CD14-positive monocyte (primary cell): ENCODE measurements around the gene TMEM175. TPM values are rescaled to one million over a fixed set of nuclear protein-coding genes. Genes with fewer than 3 reads are reported as not detected.

Experiments
- DNase-seq, 3 donors: peaks; one replicate each; pipeline ENCODE4 v3.0.0-alpha.2; 2011 to 2022
- H2AFZ ChIP-seq: 2 replicates; pipeline ENCODE4 v1.6.0; 2012; ENCODE audit warnings: mild to moderate bottlenecking, low read depth, low read length, inconsistent platforms; ENCODE audit not compliant: insufficient read depth, poor library complexity, severe bottlenecking
- H3K27ac ChIP-seq, 2 donors: 1 replicate in 1 of 2; 2 replicates in 1 of 2; pipeline ENCODE4 v1.5.1; 2012 to 2013; ENCODE audit warnings: low read length in 2 of 2, control low read depth in 1 of 2, inconsistent platforms in 1 of 2, low read depth in 1 of 2, mild to moderate bottlenecking in 1 of 2
- H3K27me3 ChIP-seq, 2 donors: one replicate each; pipeline versions ENCODE4 v1.6.0 to v1.6.1; 2011 to 2013; ENCODE audit warnings: low read length in 2 of 2; ENCODE audit not compliant: control insufficient read depth in 2 of 2, insufficient read depth in 2 of 2
- H3K36me3 ChIP-seq, 2 donors: replicated peaks in 1 of 2; 1 replicate in 1 of 2; 2 replicates in 1 of 2; pipeline versions ENCODE4 v1.5.1 to v1.6.1; 2012 to 2013; ENCODE audit warnings: low read length in 2 of 2, control low read depth in 1 of 2, inconsistent platforms in 1 of 2, mild to moderate bottlenecking in 1 of 2; ENCODE audit not compliant: insufficient read depth in 2 of 2, control insufficient read depth in 1 of 2
- H3K4me1 ChIP-seq, 2 donors: 1 replicate in 1 of 2; 2 replicates in 1 of 2; pipeline versions ENCODE4 v1.5.1 to v1.6.1; 2012 to 2013; ENCODE audit warnings: low read length in 2 of 2, control low read depth in 1 of 2, inconsistent platforms in 1 of 2, mild to moderate bottlenecking in 1 of 2, moderate library complexity in 1 of 2; ENCODE audit not compliant: insufficient read depth in 2 of 2, control insufficient read depth in 1 of 2
- H3K4me2 ChIP-seq: replicated peaks from 2 replicates; pipeline ENCODE3; 2012; ENCODE audit warnings: low read length, moderate library complexity, mild to moderate bottlenecking; ENCODE audit not compliant: poor library complexity, severe bottlenecking; ENCODE audit errors: extremely low read depth
- H3K4me3 ChIP-seq, 3 experiments: fragments of 200-600 bp in 1 of 3; sonication (generic) in 1 of 3; replicated peaks in 1 of 3; 1 replicate in 2 of 3; 2 replicates in 1 of 3; pipeline ENCODE4 v1.5.1; 2011 to 2013; ENCODE audit warnings: low read length in 3 of 3, mild to moderate bottlenecking in 3 of 3, control low read depth in 2 of 3, low read depth in 2 of 3, inconsistent platforms in 1 of 3, moderate library complexity in 1 of 3
- H3K79me2 ChIP-seq: 2 replicates; pipeline ENCODE4 v1.6.0; 2012; ENCODE audit warnings: mild to moderate bottlenecking, control low read depth, inconsistent platforms, low read length, moderate library complexity; ENCODE audit not compliant: insufficient read depth
- H3K9ac ChIP-seq: 2 replicates; pipeline ENCODE4 v1.6.0; 2017; ENCODE audit warnings: low read length, mild to moderate bottlenecking; ENCODE audit not compliant: insufficient read depth, poor library complexity, severe bottlenecking
- H3K9me3 ChIP-seq, 2 donors: replicated peaks in 1 of 2; 1 replicate in 1 of 2; 2 replicates in 1 of 2; pipeline versions ENCODE4 v1.5.1 to v1.6.1; 2012 to 2013; ENCODE audit warnings: low read length in 2 of 2, control low read depth in 1 of 2; ENCODE audit not compliant: control insufficient read depth in 1 of 2, insufficient read depth in 1 of 2
- H4K20me1 ChIP-seq: 2 replicates; pipeline ENCODE4 v1.6.0; 2012; ENCODE audit warnings: mild to moderate bottlenecking, low read length, control low read depth, moderate library complexity; ENCODE audit not compliant: insufficient read depth
- H3K27ac Mint-ChIP-seq, 7 donors: one replicate each; pipeline ENCODE4 v1.8.0; 2020; ENCODE audit warnings: mild to moderate bottlenecking in 7 of 7, mixed read lengths in 7 of 7, moderate library complexity in 6 of 7, inconsistent platforms in 2 of 7
- H3K27me3 Mint-ChIP-seq, 3 donors: one replicate each; pipeline ENCODE4 v1.8.0; 2021 to 2022; ENCODE audit warnings: low read depth in 3 of 3, mild to moderate bottlenecking in 3 of 3, mixed read lengths in 3 of 3, moderate library complexity in 3 of 3, inconsistent platforms in 1 of 3
- H3K36me3 Mint-ChIP-seq, 2 donors: one replicate each; pipeline ENCODE4 v1.8.0; 2020; ENCODE audit warnings: mixed read lengths in 2 of 2, inconsistent platforms in 1 of 2, mild to moderate bottlenecking in 1 of 2
- H3K4me1 Mint-ChIP-seq: one replicate; pipeline ENCODE4 v1.8.0; 2020; ENCODE audit warnings: mild to moderate bottlenecking, mixed read lengths
- H3K4me3 Mint-ChIP-seq, 2 donors: one replicate each; pipeline ENCODE4 v1.8.0; 2020; ENCODE audit warnings: mild to moderate bottlenecking in 2 of 2, mixed read lengths in 2 of 2, moderate library complexity in 1 of 2
- H3K9me3 Mint-ChIP-seq, 7 donors: one replicate each; pipeline ENCODE4 v1.8.0; 2020 to 2022; ENCODE audit warnings: mixed read lengths in 7 of 7, mild to moderate bottlenecking in 6 of 7, moderate library complexity in 6 of 7, inconsistent platforms in 2 of 7
- CTCF ChIP-seq: fragments of 200-600 bp; IDR thresholded peaks from one replicate; pipeline ENCODE4 v1.8.0; 2022; ENCODE audit warnings: antibody characterized with exemption, mild to moderate bottlenecking
- WGBS: methylation state at CpG from one replicate; pipeline ENCODE4 v1.1.5; 2013; ENCODE audit warnings: missing lambda C conversion rate; ENCODE audit not compliant: insufficient coverage; 5-methylcytosine and 5-hydroxymethylcytosine counted together
- intact Hi-C, 2 donors: fragments of 100-400 bp; cut with micrococcal nuclease; formaldehyde crosslinking; loops; one replicate each; pipeline versions ENCODE4 v1.15.0 to v1.15.1; 2023
- polyA plus RNA-seq, 3 donors: library from polyadenylated mRNA; depleted of rRNA in 1 of 3; unstranded in 2 of 3; stranded (reverse) in 1 of 3; fragments of 300-500 nt in 2 of 3; fragments of >200 nt in 1 of 3; fragmentation: Illumina TruSeq in 2 of 3; gene quantifications; 1 replicate in 2 of 3; 2 replicates in 1 of 3; pipeline ENCODE4 v1.2.3, GENCODE V29; 2012 to 2021

Gene TMEM175
- polyA plus RNA-seq, 3 donors, result 18.9 to 216 (median 20.7) TPM

DNA sequence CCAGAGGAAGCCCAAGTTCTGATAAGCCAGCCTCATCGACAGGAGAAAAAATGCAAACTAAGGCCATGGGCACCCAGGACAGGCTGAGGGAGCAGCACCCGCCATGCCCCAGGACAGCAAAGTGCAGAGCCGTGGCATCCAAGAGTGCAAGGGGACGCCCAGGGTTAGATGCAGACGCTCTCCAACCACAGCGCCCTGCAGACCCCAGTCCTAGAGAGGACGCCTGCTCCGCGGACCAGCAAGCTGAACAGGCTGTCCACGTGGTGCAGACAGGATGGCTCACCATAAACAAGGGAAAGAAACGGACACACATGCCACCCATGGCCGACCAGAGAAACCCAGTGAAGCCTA is 32.7 kb upstream of the TMEM175 start:
- 99% methylated on average over 11 of the region's 12 CpGs for WGBS
- peaks cover 71 to 96% of the 10 kb centered on the region in 2 donors for H3K36me3 ChIP-seq

GRCh38 chr4:900073-900472 is 32.2 kb upstream of the TMEM175 start:
- H3K27me3 ChIP-seq, result no peaks in the 10 kb centered on the region
- intact Hi-C loops, result no loop called here
- no peaks in the 10 kb centered on the region for H3K9me3 ChIP-seq
- no peaks in the 10 kb centered on the region for H3K4me1 ChIP-seq
- no peak overlapping the region for H3K9ac ChIP-seq
- H3K27me3 Mint-ChIP-seq, result no peaks in the 10 kb centered on the region
- WGBS, result 97% methylated on average over 26 of the region's 26 CpGs
- peaks cover 95% of the 10 kb centered on the region for H4K20me1 ChIP-seq
- H3K36me3 ChIP-seq, result peaks cover 75 to 98% of the 10 kb centered on the region in 2 donors
- no peak overlapping the region for H3K4me2 ChIP-seq
- no peak for DNase-seq
- no peaks in the 10 kb centered on the region for H3K9me3 Mint-ChIP-seq
- no peak overlapping the region for H2AFZ ChIP-seq
- H3K27ac ChIP-seq, result no peak overlapping the region
- no peak overlapping the region for H3K4me3 ChIP-seq
- no peak overlapping the region for H3K4me3 Mint-ChIP-seq
- TF ChIP-seq CTCF, result no peak
- peaks cover 28% of the 10 kb centered on the region for H3K79me2 ChIP-seq
- H3K27ac Mint-ChIP-seq, result peak overlapping the region in 2 of 7 donors; percentile 27 to 75
- peaks cover 57 to 93% of the 10 kb centered on the region in 2 donors for H3K36me3 Mint-ChIP-seq
- H3K4me1 Mint-ChIP-seq, result no peaks in the 10 kb centered on the region

More for the DNA sequence above, 32.7 kb upstream of the TMEM175 start:
- H3K27me3 ChIP-seq, result no peaks in the 10 kb centered on the region
- peak overlapping the region in 1 of 7 donors; percentile 72 for H3K27ac Mint-ChIP-seq
- H3K9me3 ChIP-seq, result no peaks in the 10 kb centered on the region
- intact Hi-C loops, result no loop called here
- H4K20me1 ChIP-seq, result peaks cover 90% of the 10 kb centered on the region
- no peak overlapping the region for H2AFZ ChIP-seq
- no peak overlapping the region for H3K27ac ChIP-seq
- H3K4me2 ChIP-seq, result no peak overlapping the region
- H3K4me1 Mint-ChIP-seq, result no peaks in the 10 kb centered on the region
- no peaks in the 10 kb centered on the region for H3K27me3 Mint-ChIP-seq
- no peak for TF ChIP-seq CTCF
- no peaks in the 10 kb centered on the region for H3K4me1 ChIP-seq
- H3K4me3 Mint-ChIP-seq, result no peak overlapping the region
- no peak overlapping the region for H3K9ac ChIP-seq
- H3K36me3 Mint-ChIP-seq, result peaks cover 53 to 91% of the 10 kb centered on the region in 2 donors
- no peak overlapping the region for H3K4me3 ChIP-seq
- H3K9me3 Mint-ChIP-seq, result no peaks in the 10 kb centered on the region
- H3K79me2 ChIP-seq, result peaks cover 25% of the 10 kb centered on the region
- no peak for DNase-seq
